B cell (primary cell): Measurements from ENCODE around the gene EFL1. TPM values are rescaled to one million over a fixed set of nuclear protein-coding genes. Genes with fewer than 3 reads are reported as not detected.
A peak's percentile ranks its signal among the peaks of the same experiment; 100 is the strongest.

Source experiments
- polyA plus RNA-seq: library from polyadenylated mRNA; depleted of rRNA; stranded (reverse); fragments of >200 nt; gene quantifications from 2 replicates; pipeline ENCODE4 v1.2.3, GENCODE V29; 2012
- small RNA-seq: library from RNA; depleted of rRNA; stranded (forward); fragments of <200 nt; gene quantifications from one replicate; pipeline ENCODE3, GENCODE V24; 2012; ENCODE audit warnings: low replicate concordance, low read depth; ENCODE audit not compliant: insufficient read length
- total RNA-seq, 2 donors: library from RNA; stranded (reverse); fragments of 120-200 nt in 1 of 2; gene quantifications; 1 replicate in 1 of 2; 2 replicates in 1 of 2; pipeline versions ENCODE4 v1.2.3 to v1.2.4, GENCODE V29; 2013 to 2022

Gene EFL1
- total and polyA plus RNA-seq, 2 donors (not counting 1 experiment from before 2014, with no cell fraction given), result 8.2 to 25.8 TPM

Small RNA genes within 50 kb of the gene (small RNA-seq; reads per million reads assigned to genes)
- 2.1 reads per million, percentile 17 among the genes with 10 or more reads in this experiment for gene RNU1-77P

Other genes with a start within 250 kb of the EFL1 start
- 0.59 and 0.63 TPM in 2 replicates for gene MEX3B, start 216.7 kb downstream of the EFL1 start, total RNA-seq
- 0.40 and 2.3 TPM in 2 replicates for gene MEX3B, start 216.7 kb downstream of the EFL1 start, polyA plus RNA-seq
- 25.0 and 30.2 TPM in 2 replicates for gene SAXO2, start 84 bp upstream of the EFL1 start, total RNA-seq
- gene SAXO2, start 84 bp upstream of the EFL1 start, polyA plus RNA-seq, result 2.5 and 3.1 TPM in 2 replicates
- gene GOLGA6L10, start 86.7 kb upstream of the EFL1 start, total RNA-seq, result 1.1 and 2.1 TPM in 2 replicates
- gene GOLGA6L10, start 86.7 kb upstream of the EFL1 start, polyA plus RNA-seq, result 0.73 and 2.6 TPM in 2 replicates
- 2.8 and 3.1 TPM in 2 replicates for gene GOLGA6L9, start 167.1 kb upstream of the EFL1 start, total RNA-seq
- gene GOLGA6L9, start 167.1 kb upstream of the EFL1 start, polyA plus RNA-seq, result 2.1 and 8.3 TPM in 2 replicates